Measurements from ENCODE around the gene VASN. TPM values are rescaled to one million over a fixed set of nuclear protein-coding genes. Genes with fewer than 3 reads are reported as not detected.

Gene VASN
- total and polyA plus RNA-seq, 8 donors: 11.3 to 28.3 (median 16.7) TPM

GRCh38 chr16:4420505-4421105, 49.0 kb downstream of the VASN start:
- no peak overlapping the region for H3K4me3 ChIP-seq

DNA sequence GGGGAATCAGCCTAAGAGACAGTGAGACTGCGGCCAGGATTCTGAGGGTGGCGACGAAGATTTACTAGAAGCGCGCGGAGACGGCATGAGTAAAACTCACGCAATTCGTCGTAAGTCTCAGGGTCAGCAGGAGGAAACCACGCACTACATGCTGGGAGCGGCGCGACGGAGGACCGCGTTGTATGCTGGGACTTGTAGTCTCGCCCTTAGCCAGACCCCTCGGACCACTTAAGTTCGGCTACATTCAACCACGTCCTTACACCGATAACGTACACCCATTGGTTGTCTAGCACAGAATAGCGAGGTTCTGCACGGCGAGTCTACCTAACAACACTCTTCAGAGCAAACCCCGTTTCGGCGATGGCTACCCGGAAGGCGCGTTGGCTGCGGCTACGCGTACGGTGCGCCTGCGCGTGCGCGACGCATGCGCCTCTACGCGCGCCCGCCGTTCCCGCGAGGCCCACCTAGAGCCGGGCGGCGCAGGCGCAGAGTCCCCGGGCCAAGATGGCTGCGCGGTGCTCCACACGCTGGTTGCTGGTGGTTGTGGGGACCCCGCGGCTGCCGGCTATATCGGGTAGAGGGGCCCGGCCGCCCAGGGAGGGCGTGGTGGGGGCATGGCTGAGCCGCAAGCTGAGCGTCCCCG, 53.9 kb downstream of the VASN start, which contains the start of gene DNAJA3:
Gene DNAJA3 (plus strand): TSS at position 491 of the 643 bp plus-strand sequence. CDS start 14 bp downstream, at position 505.
- H3K36me3 ChIP-seq: peaks cover 0 to 5% of the 10 kb centered on the region in 2 donors
- DNase-seq (peak; percentile 91 to 98 (median 96)), ATAC-seq (peak; percentile 97)
- intact Hi-C loops (cut with DNase I): no loop called here
- no peaks in the 10 kb centered on the region for H3K9me3 ChIP-seq
- H3K27me3 ChIP-seq: no peaks in the 10 kb centered on the region
- peak within 1 kb of the TSS; percentile 94 to 96 for H3K27ac ChIP-seq
- H3K4me3 ChIP-seq: peak within 1 kb of the TSS; percentile 84 to 97
- no peak for TF ChIP-seq CTCF (IDR thresholded peaks at IDR 0.05)
- H3K4me1 ChIP-seq: peaks cover 9 to 25% of the 10 kb centered on the region in 2 donors

More at GRCh38 chr16:4420505-4421105, 49.0 kb downstream of the VASN start:
- ATAC-seq (no peak), DNase-seq (no peak)
- Histone ChIP-seq H3K4me1 (peaks cover 8 to 16% of the 10 kb centered on the region in 2 donors), H3K27ac (no peak overlapping the region), H3K27me3 (no peaks in the 10 kb centered on the region), H3K9me3 (no peaks in the 10 kb centered on the region), H3K36me3 (no peaks in the 10 kb centered on the region)
- intact Hi-C loops (cut with DNase I): no loop called here
- TF ChIP-seq CTCF (IDR thresholded peaks at IDR 0.05): no peak

DNA sequence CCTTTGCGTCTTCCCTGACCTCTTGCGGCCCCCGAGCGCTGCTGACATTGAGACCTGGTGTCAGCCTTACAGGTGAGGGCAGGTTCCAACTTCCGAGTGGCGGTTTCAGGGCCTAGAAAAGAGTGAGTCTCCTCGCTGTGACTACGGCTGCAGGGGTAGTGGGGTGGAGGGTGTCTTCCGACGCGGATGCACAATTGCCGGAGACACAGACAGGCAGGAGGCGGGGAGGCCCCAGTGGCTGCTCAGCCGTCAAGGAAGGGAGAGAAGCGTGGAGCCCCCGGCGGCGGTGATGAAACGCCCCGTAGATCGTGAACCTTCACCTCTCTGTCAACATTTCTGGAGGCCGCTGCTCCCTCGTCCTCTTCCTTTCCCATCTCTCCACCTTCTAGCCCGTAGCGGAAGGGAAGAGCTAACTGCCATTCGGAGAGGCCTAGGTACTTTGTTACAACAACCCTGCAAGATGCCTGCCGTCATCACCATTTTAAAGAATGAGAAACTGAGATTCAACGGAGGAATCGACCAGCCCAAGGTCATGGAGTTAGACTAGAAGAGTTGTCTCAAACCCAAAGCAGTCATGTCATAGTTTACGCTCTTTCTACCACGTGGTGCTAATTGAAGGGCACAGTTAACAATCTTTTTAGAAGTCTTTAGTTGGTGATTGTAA, 54.5 kb downstream of the VASN start:
- Histone ChIP-seq H3K27me3 (no peaks in the 10 kb centered on the region), H3K36me3 (peaks cover 0 to 11% of the 10 kb centered on the region in 2 donors), H3K27ac (peak overlapping the region; percentile 94 to 96), H3K9me3 (no peaks in the 10 kb centered on the region), H3K4me1 (peaks cover 9 to 25% of the 10 kb centered on the region in 2 donors), H3K4me3 (peak overlapping the region; percentile 84 to 97)
- ATAC-seq (peak; percentile 31), DNase-seq (no peak)
- no peak for TF ChIP-seq CTCF (IDR thresholded peaks at IDR 0.05)
- intact Hi-C loops (cut with DNase I): no loop called here

DNA sequence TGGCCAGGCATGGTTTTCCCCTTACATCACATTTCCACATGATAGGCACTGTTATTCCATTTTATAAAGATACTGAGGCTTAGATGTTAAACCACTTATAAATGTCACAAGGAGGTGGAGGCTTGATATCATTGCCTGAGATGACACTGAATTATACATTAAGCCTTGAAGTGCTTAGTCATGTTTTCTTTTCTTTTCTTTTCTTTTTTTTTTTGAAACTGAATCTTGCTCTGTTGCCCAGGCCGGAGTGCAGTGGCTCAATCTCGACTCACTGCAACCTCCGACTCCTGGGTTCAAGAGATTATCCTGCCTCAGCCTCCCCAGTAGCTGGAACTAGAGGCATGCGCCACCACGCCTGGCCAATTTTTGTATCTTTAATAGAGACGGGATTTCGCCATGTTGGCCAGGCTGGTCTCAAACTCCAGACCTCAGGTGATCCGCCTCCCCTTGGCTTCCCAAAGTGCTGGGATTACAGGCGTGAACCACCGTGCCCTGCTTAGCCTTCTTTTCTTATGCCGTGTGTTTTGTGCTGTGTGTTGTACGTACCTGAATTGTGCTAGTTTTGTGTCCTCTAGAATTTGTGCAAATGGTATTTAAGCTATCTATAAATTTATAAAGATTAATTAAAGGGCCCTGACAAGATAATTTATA, 55.2 kb downstream of the VASN start:
- Histone ChIP-seq H3K27me3 (no peaks in the 10 kb centered on the region), H3K9me3 (no peaks in the 10 kb centered on the region), H3K4me3 (peak overlapping the region; percentile 84 to 97), H3K27ac (peak overlapping the region in 1 of 2 donors; percentile 94), H3K36me3 (peaks cover 0 to 18% of the 10 kb centered on the region in 2 donors), H3K4me1 (peaks cover 9 to 25% of the 10 kb centered on the region in 2 donors)
- ATAC-seq: no peak
- intact Hi-C loops (cut with DNase I): no loop called here
- DNase-seq: no peak
- TF ChIP-seq CTCF (IDR thresholded peaks at IDR 0.05): no peak

Measured in left lung (tissue), 10 donors.